ENCODE measurements around the gene RASA3.
"Not testable (repeated sequence)": the region's sequence is repeated elsewhere in the genome, so short reads cannot be mapped to it uniquely, and the experiment has no call there.

Gene RASA3

GRCh38 chr13:114126086-114126485 is 6.3 kb downstream of the RASA3 start:
- not testable (repeated sequence) for DNase-seq

GRCh38 chr13:114125589-114125988 is 6.8 kb downstream of the RASA3 start:
- no peak for DNase-seq

GRCh38 chr13:114124921-114125320 is 7.5 kb downstream of the RASA3 start:
- DNase-seq = peak; percentile 49

GRCh38 chr13:114124431-114124830 is 8.0 kb downstream of the RASA3 start:
- DNase-seq = no peak

GRCh38 chr13:114123876-114124275 is 8.5 kb downstream of the RASA3 start:
- DNase-seq = no peak

GRCh38 chr13:114123448-114123847 is 9.0 kb downstream of the RASA3 start:
- DNase-seq = no peak

GRCh38 chr13:114122591-114123211 is 9.7 kb downstream of the RASA3 start:
- DNase-seq = no peak

- DNase-seq = no peak
Measured at GRCh38 chr13:114122127-114122511, 10.3 kb downstream of the RASA3 start.

GRCh38 chr13:114121496-114122126 is 10.8 kb downstream of the RASA3 start:
- DNase-seq = no peak

- no peak for DNase-seq
Measured at GRCh38 chr13:114121031-114121430, 11.4 kb downstream of the RASA3 start.

- no peak for DNase-seq
Measured at GRCh38 chr13:114120591-114121011, 11.8 kb downstream of the RASA3 start.

GRCh38 chr13:114119196-114119595 is 13.2 kb downstream of the RASA3 start:
- DNase-seq = no peak

- no peak for DNase-seq
Measured at GRCh38 chr13:114118511-114119123, 13.8 kb downstream of the RASA3 start.

- DNase-seq = no peak
Measured at GRCh38 chr13:114118086-114118485, 14.3 kb downstream of the RASA3 start.

- DNase-seq = not testable (repeated sequence)
Measured at GRCh38 chr13:114117341-114117874, 15.0 kb downstream of the RASA3 start.

- DNase-seq = no peak
Measured at GRCh38 chr13:114116734-114117133, 15.7 kb downstream of the RASA3 start.

GRCh38 chr13:114115796-114116195 is 16.6 kb downstream of the RASA3 start:
- DNase-seq = no peak

GRCh38 chr13:114115191-114115671 is 17.2 kb downstream of the RASA3 start:
- no peak for DNase-seq

- not testable (repeated sequence) for DNase-seq
Measured at GRCh38 chr13:114114666-114115065, 17.8 kb downstream of the RASA3 start.

GRCh38 chr13:114114006-114114640 is 18.3 kb downstream of the RASA3 start:
- no peak for DNase-seq

GRCh38 chr13:114113395-114113794 is 19.0 kb downstream of the RASA3 start:
- DNase-seq = not testable (repeated sequence)

GRCh38 chr13:114112826-114113322 is 19.5 kb downstream of the RASA3 start:
- DNase-seq = no peak

GRCh38 chr13:114112231-114112825 is 20.1 kb downstream of the RASA3 start:
- no peak for DNase-seq
